HepG2 (cell line): ENCODE data around the gene CAPN12. TPM values are rescaled to one million over a fixed set of nuclear protein-coding genes. Genes with fewer than 3 reads are reported as not detected.
A peak's percentile ranks its signal among the peaks of the same experiment; 100 is the strongest.

Source experiments
- ARHGAP35 ChIP-seq: sonication (generic); formaldehyde crosslinking; IDR thresholded peaks from 2 replicates; pipeline ENCODE4 v1.9.0; 2022; ENCODE audit warnings: mild to moderate bottlenecking, inconsistent platforms, moderate library complexity, missing genetic modification reagents, borderline replicate concordance
- HNRNPLL ChIP-seq: fragments of 200-400 bp; formaldehyde crosslinking; IDR thresholded peaks from 2 replicates; pipeline ENCODE4 v1.6.1; 2017; ENCODE audit warnings: mild to moderate bottlenecking, low read depth, low read length; ENCODE audit not compliant: poor library complexity, severe bottlenecking
- KMT2B ChIP-seq: IDR thresholded peaks from 2 replicates; pipeline ENCODE4 v1.6.1; 2016; ENCODE audit warnings: missing genetic modification reagents, missing compliant biosample characterization
- NFATC3 ChIP-seq: sonication (generic); formaldehyde crosslinking; IDR thresholded peaks from 2 replicates; pipeline ENCODE4 v1.5.1; 2020; ENCODE audit warnings: mild to moderate bottlenecking, missing genetic modification reagents
- PTBP1 ChIP-seq: fragments of 200-400 bp; formaldehyde crosslinking; IDR thresholded peaks from 2 replicates; pipeline ENCODE4 v1.6.1; 2018; ENCODE audit warnings: low read length, low read depth; ENCODE audit not compliant: poor library complexity, severe bottlenecking
- ZBTB7B ChIP-seq: sonication (generic); formaldehyde crosslinking; IDR thresholded peaks from 2 replicates; pipeline ENCODE4 v1.4.0; 2020; ENCODE audit warnings: missing genetic modification reagents
- ZEB1 ChIP-seq: IDR thresholded peaks from 2 replicates; pipeline ENCODE4 v1.6.1; 2012; ENCODE audit warnings: mild to moderate bottlenecking, low read depth, inconsistent platforms; ENCODE audit not compliant: insufficient replicate concordance
- ZNF143 ChIP-seq: sonication (generic); formaldehyde crosslinking; IDR thresholded peaks from 2 replicates; pipeline ENCODE4 v1.4.0; 2020; ENCODE audit warnings: missing genetic modification reagents
- ZNF230 ChIP-seq: sonication (generic); formaldehyde crosslinking; IDR thresholded peaks from 2 replicates; pipeline ENCODE4 v1.4.0; 2020; ENCODE audit warnings: mild to moderate bottlenecking, missing genetic modification reagents
- ZNF3 ChIP-seq: IDR thresholded peaks from 2 replicates; pipeline ENCODE4 v1.7.0; 2017; ENCODE audit warnings: inconsistent platforms
- ZNF383 ChIP-seq: sonication (generic); formaldehyde crosslinking; IDR thresholded peaks from 2 replicates; pipeline ENCODE4 v1.4.0; 2020; ENCODE audit warnings: missing genetic modification reagents, mild to moderate bottlenecking, borderline replicate concordance
- ZNF644 ChIP-seq: IDR thresholded peaks from 2 replicates; pipeline ENCODE4 v1.6.1; 2016; ENCODE audit warnings: low read depth
- ZNF678 ChIP-seq: sonication (generic); formaldehyde crosslinking; IDR thresholded peaks from 2 replicates; pipeline ENCODE4 v1.4.0; 2020; ENCODE audit warnings: mild to moderate bottlenecking, missing genetic modification reagents
- ZNF703 ChIP-seq: sonication (generic); formaldehyde crosslinking; IDR thresholded peaks from 2 replicates; pipeline ENCODE4 v1.5.1; 2020; ENCODE audit warnings: missing genetic modification reagents, mild to moderate bottlenecking, moderate library complexity, borderline replicate concordance
- ZNF747 ChIP-seq: sonication (generic); formaldehyde crosslinking; IDR thresholded peaks from 2 replicates; pipeline ENCODE4 v1.8.1; 2023; ENCODE audit warnings: missing genetic modification reagents, mild to moderate bottlenecking, borderline replicate concordance
- ZNF780A ChIP-seq: sonication (generic); formaldehyde crosslinking; IDR thresholded peaks from 2 replicates; pipeline ENCODE4 v1.8.0; 2022; ENCODE audit warnings: mild to moderate bottlenecking, missing genetic modification reagents, moderate library complexity
- polyA plus RNA-seq, 8 experiments: library from polyadenylated mRNA; depleted of rRNA in 3 of 8; stranded (reverse) in 7 of 8; unstranded in 1 of 8; fragments of >200 nt; fragmentation: Illumina TruSeq in 4 of 8; extraction: Trizol in 4 of 8; gene quantifications; 2 replicates each; pipeline versions ENCODE4 v1.2.1 to v1.2.3, GENCODE V29; 2011 to 2016; ENCODE audit warnings: low read depth in 4 of 8, missing spikeins in 1 of 8, mixed read lengths in 1 of 8; ENCODE audit not compliant: insufficient read depth in 1 of 8
- total RNA-seq, 5 experiments: library from RNA; depleted of rRNA; stranded (reverse); fragments of >200 nt; fragmentation: Illumina TruSeq; extraction: Trizol; gene quantifications; 2 replicates each; pipeline ENCODE4 v1.2.3, GENCODE V29; 2016; ENCODE audit warnings: low read depth in 1 of 5
- TF ChIP-seq, protein P1 (sequence below): IDR thresholded peaks from 2 replicates; pipeline ENCODE4 v1.6.1; 2016; ENCODE audit warnings: control low read depth
- TF ChIP-seq, protein P2 (sequence below): sonication (generic); formaldehyde crosslinking; IDR thresholded peaks from 2 replicates; pipeline ENCODE4 v1.5.1; 2020; ENCODE audit warnings: mild to moderate bottlenecking, moderate library complexity, missing genetic modification reagents
- TF ChIP-seq, protein P3 (sequence below): sonication (generic); formaldehyde crosslinking; IDR thresholded peaks from 2 replicates; pipeline ENCODE4 v1.8.0; 2022; ENCODE audit warnings: low read depth, missing genetic modification reagents
- TF ChIP-seq, protein P4 (sequence below): sonication (generic); formaldehyde crosslinking; IDR thresholded peaks from 2 replicates; pipeline ENCODE4 v1.5.0; 2020; ENCODE audit warnings: missing genetic modification reagents, mild to moderate bottlenecking, borderline replicate concordance
- TF ChIP-seq, protein P5 (sequence below): sonication (generic); formaldehyde crosslinking; IDR thresholded peaks from 2 replicates; pipeline ENCODE4 v1.4.0; 2020; ENCODE audit warnings: mild to moderate bottlenecking, missing genetic modification reagents
- TF ChIP-seq, protein P6 (sequence below): sonication (generic); formaldehyde crosslinking; IDR thresholded peaks from 2 replicates; pipeline ENCODE4 v1.5.0; 2020; ENCODE audit warnings: missing genetic modification reagents

The CAPN12 gene
- total and polyA plus RNA-seq, 2 of the 13 experiments (the other 11 are each of a cell fraction or from before 2014, with no cell fraction given) = 1.6 to 13.6 TPM

DNA sequence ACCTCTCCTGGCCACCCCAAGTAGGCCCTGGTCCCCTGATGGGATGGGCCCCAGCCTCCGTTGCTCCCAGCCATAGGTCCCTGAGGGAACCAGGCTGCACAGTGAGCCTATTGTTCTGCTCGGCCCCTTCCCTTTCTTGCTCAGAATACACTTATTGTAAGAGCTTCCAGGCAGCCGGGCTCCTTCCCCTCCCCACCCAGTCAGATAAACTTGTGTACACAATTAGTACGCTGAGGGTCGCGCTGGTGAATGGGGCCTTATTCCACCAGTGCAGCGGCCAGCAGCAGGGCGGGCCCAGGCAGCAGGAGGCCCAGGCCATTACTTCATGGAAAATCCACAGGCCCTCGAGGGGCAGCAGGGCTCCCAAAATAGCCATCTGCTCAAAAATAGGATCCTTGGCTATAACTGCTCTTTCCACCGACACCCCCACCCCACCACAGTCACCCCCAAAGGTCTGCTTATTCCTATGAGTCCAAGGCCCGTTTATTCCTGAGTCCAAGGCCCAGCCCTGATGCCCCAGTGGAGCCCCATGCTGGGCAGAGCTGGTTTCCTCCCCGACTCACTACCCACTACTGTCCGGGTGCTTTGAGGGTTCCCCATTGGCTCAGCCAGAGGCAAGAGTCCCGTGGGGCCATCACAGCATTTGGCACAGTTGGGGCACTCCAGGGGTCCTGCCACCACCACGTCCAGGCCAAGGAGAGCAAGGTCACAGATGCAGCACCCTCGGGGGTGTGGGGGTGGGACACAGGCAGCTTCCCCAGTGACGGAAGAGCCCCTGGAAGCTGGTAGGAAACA lies 22.1 kb downstream of the CAPN12 start (continued):
- TF ChIP-seq ZNF644 (CRISPR knock-in tag) (0 out of 2 replicates have a peak, but pooled peaks have one; percentile 37), PTBP1 (no peak), ZNF383 (CRISPR knock-in tag) (no peak), ARHGAP35 (CRISPR knock-in tag) (no peak; the same call in 1 of the 2 replicates), ZNF230 (CRISPR knock-in tag) (peak; percentile 42; the same call in 1 of the 2 replicates), ZBTB7B (CRISPR knock-in tag) (peak; percentile 99), ZNF3 (CRISPR knock-in tag) (no peak), HNRNPLL (peak; percentile 24), NFATC3 (CRISPR knock-in tag) (no peak), ZNF780A (CRISPR knock-in tag) (no peak; the same call in 1 of the 2 replicates), ZNF703 (CRISPR knock-in tag) (peak; percentile 32), ZNF678 (CRISPR knock-in tag) (no peak), ZNF143 (CRISPR knock-in tag) (no peak), KMT2B (CRISPR knock-in tag) (no peak), ZEB1 (no peak), ZNF747 (0 out of 2 replicates have a peak, but pooled peaks have one; percentile 3)
- TF ChIP-seq, protein P1, sequence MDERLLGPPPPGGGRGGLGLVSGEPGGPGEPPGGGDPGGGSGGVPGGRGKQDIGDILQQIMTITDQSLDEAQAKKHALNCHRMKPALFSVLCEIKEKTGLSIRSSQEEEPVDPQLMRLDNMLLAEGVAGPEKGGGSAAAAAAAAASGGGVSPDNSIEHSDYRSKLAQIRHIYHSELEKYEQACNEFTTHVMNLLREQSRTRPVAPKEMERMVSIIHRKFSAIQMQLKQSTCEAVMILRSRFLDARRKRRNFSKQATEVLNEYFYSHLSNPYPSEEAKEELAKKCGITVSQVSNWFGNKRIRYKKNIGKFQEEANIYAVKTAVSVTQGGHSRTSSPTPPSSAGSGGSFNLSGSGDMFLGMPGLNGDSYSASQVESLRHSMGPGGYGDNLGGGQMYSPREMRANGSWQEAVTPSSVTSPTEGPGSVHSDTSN (CRISPR knock-in tag) = no peak
- TF ChIP-seq, protein P2, sequence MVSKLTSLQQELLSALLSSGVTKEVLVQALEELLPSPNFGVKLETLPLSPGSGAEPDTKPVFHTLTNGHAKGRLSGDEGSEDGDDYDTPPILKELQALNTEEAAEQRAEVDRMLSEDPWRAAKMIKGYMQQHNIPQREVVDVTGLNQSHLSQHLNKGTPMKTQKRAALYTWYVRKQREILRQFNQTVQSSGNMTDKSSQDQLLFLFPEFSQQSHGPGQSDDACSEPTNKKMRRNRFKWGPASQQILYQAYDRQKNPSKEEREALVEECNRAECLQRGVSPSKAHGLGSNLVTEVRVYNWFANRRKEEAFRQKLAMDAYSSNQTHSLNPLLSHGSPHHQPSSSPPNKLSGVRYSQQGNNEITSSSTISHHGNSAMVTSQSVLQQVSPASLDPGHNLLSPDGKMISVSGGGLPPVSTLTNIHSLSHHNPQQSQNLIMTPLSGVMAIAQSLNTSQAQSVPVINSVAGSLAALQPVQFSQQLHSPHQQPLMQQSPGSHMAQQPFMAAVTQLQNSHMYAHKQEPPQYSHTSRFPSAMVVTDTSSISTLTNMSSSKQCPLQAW (CRISPR knock-in tag) = no peak
- TF ChIP-seq, protein P3, sequence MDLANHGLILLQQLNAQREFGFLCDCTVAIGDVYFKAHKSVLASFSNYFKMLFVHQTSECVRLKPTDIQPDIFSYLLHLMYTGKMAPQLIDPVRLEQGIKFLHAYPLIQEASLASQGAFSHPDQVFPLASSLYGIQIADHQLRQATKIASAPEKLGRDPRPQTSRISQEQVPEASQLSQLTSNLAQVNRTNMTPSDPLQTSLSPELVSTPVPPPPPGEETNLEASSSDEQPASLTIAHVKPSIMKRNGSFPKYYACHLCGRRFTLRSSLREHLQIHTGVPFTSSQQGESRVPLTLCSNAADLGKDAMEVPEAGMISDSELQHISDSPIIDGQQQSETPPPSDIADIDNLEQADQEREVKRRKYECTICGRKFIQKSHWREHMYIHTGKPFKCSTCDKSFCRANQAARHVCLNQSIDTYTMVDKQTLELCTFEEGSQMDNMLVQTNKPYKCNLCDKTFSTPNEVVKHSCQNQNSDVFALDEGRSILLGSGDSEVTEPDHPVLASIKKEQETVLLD (CRISPR knock-in tag) = no peak
- TF ChIP-seq, protein P4, sequence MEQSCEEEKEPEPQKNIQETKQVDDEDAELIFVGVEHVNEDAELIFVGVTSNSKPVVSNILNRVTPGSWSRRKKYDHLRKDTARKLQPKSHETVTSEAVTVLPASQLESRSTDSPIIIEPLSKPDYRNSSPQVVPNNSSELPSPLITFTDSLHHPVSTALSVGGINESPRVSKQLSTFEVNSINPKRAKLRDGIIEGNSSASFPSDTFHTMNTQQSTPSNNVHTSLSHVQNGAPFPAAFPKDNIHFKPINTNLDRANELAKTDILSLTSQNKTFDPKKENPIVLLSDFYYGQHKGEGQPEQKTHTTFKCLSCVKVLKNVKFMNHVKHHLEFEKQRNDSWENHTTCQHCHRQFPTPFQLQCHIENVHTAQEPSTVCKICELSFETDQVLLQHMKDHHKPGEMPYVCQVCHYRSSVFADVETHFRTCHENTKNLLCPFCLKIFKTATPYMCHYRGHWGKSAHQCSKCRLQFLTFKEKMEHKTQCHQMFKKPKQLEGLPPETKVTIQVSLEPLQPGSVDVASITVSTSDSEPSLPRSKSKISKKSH (CRISPR knock-in tag) = no peak
- TF ChIP-seq, protein P5, sequence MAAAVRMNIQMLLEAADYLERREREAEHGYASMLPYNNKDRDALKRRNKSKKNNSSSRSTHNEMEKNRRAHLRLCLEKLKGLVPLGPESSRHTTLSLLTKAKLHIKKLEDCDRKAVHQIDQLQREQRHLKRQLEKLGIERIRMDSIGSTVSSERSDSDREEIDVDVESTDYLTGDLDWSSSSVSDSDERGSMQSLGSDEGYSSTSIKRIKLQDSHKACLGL (CRISPR knock-in tag) = no peak
- TF ChIP-seq, protein P6, sequence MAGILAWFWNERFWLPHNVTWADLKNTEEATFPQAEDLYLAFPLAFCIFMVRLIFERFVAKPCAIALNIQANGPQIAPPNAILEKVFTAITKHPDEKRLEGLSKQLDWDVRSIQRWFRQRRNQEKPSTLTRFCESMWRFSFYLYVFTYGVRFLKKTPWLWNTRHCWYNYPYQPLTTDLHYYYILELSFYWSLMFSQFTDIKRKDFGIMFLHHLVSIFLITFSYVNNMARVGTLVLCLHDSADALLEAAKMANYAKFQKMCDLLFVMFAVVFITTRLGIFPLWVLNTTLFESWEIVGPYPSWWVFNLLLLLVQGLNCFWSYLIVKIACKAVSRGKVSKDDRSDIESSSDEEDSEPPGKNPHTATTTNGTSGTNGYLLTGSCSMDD (CRISPR knock-in tag) = no peak
